Panc1 (cell line): ENCODE measurements around the gene RDH5.

Experiments
- CTCF ChIP-seq: fragments of 450-650 bp; IDR thresholded peaks from 2 replicates; pipeline ENCODE4 v1.5.1; 2017; ENCODE audit warnings: mild to moderate bottlenecking
- POLR2AphosphoS5 ChIP-seq: IDR thresholded peaks from 2 replicates; pipeline ENCODE4 v1.6.1; 2012; ENCODE audit warnings: mild to moderate bottlenecking, low read depth, low read length, moderate library complexity

DNA sequence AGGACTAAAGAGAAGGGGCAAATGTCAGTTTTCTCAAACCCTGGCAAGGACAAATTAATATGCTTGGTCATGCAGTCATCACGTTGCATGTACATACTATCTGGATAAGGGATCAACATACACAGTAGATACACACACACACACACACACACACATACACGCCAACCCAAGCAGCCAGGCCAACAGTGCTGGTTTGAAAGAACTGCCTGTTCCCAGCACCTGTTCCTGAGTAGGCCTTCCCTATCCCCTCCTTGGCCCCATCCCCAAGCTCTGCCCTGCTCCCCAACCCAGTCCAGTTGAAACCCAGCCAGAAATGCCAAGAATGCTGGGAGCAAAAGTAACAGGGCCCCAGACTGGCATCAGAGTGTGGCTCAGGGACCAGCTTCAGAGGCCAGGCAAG lies 16.9 kb upstream of the RDH5 start:
- TF ChIP-seq POLR2AphosphoS5 (no peak), CTCF (no peak)
